GM12874 (cell line): Measurements from ENCODE around the gene CDKL5.

ENCODE experiments used
- CTCF ChIP-seq: IDR thresholded peaks from 2 replicates; pipeline ENCODE4 v1.5.1; 2011; ENCODE audit warnings: low read depth, mild to moderate bottlenecking, control low read depth, low read length, moderate library complexity; ENCODE audit not compliant: insufficient read depth

CDKL5 gene

GRCh38 chrX:18534949-18535348, 109.5 kb downstream of the CDKL5 start:
- no peak for TF ChIP-seq CTCF

- TF ChIP-seq CTCF, result no peak
Observed at GRCh38 chrX:18537068-18537467, 111.7 kb downstream of the CDKL5 start.

- TF ChIP-seq CTCF, result no peak
Observed at GRCh38 chrX:18537524-18537923, 112.1 kb downstream of the CDKL5 start.

GRCh38 chrX:18542131-18542530, 116.7 kb downstream of the CDKL5 start:
- no peak for TF ChIP-seq CTCF

- no peak for TF ChIP-seq CTCF
Observed at GRCh38 chrX:18542905-18543304, 117.5 kb downstream of the CDKL5 start.

- TF ChIP-seq CTCF, result no peak
Observed at GRCh38 chrX:18543738-18544137, 118.3 kb downstream of the CDKL5 start.

- no peak for TF ChIP-seq CTCF
Observed at GRCh38 chrX:18545771-18546170, 120.4 kb downstream of the CDKL5 start.

- TF ChIP-seq CTCF, result no peak
Observed at GRCh38 chrX:18548996-18549395, 123.6 kb downstream of the CDKL5 start.
